Common myeloid progenitor, CD34-positive (primary cell): Measurements from ENCODE around the gene TAF11L3. TPM values are rescaled to one million over a fixed set of nuclear protein-coding genes. Genes with fewer than 3 reads are reported as not detected.
A peak's percentile ranks its signal among the peaks of the same experiment; 100 is the strongest.
"Not testable (repeated sequence)": the region's sequence is repeated elsewhere in the genome, so short reads cannot be mapped to it uniquely, and the experiment has no call there.

Experiments used
- CTCF ChIA-PET: fragments of 350-600 bp; sonication (Branson Sonifier 250); formaldehyde crosslinking; loops from one replicate; lab custom pipeline; 2021; ENCODE audit warnings: antibody characterized with exemption; lab: Charles Lee
- POLR2A ChIA-PET: fragments of 350-600 bp; sonication (Branson Sonifier 250); formaldehyde crosslinking; loops from one replicate; lab custom pipeline; 2021; ENCODE audit warnings: antibody characterized with exemption; lab: Charles Lee
- DNase-seq, 3 donors: peaks; one replicate each; pipeline versions ENCODE4 v3.0.0 to v3.0.0-alpha.2; 2013
- H3K27ac ChIP-seq, 2 experiments: 1 replicate in 1 of 2; 2 replicates in 1 of 2; pipeline ENCODE4 v1.7.0; 2013; ENCODE audit warnings: inconsistent platforms in 2 of 2, low read length in 2 of 2, mild to moderate bottlenecking in 2 of 2, low read depth in 1 of 2, moderate library complexity in 1 of 2; ENCODE audit not compliant: severe bottlenecking in 2 of 2, insufficient read depth in 1 of 2, poor library complexity in 1 of 2
- H3K27me3 ChIP-seq, 5 experiments: replicated peaks in 2 of 5; 1 replicate in 3 of 5; 2 replicates in 2 of 5; pipeline versions ENCODE4 v1.6.1 to v1.7.0; 2013; ENCODE audit warnings: low read length in 4 of 5, mild to moderate bottlenecking in 2 of 5, moderate library complexity in 2 of 5, inconsistent platforms in 1 of 5; ENCODE audit not compliant: insufficient read depth in 5 of 5, control insufficient read depth in 4 of 5
- H3K36me3 ChIP-seq, 4 experiments: 1 replicate in 2 of 4; 2 replicates in 2 of 4; pipeline versions ENCODE4 v1.6.1 to v1.7.0; 2013; ENCODE audit warnings: low read length in 3 of 4, control low read depth in 1 of 4, mild to moderate bottlenecking in 1 of 4; ENCODE audit not compliant: control insufficient read depth in 4 of 4, insufficient read depth in 4 of 4
- H3K4me1 ChIP-seq, 4 experiments: 1 replicate in 3 of 4; 2 replicates in 1 of 4; pipeline versions ENCODE4 v1.6.1 to v1.7.1; 2013; ENCODE audit warnings: low read length in 3 of 4, mild to moderate bottlenecking in 3 of 4, control low read depth in 1 of 4, inconsistent platforms in 1 of 4, moderate library complexity in 1 of 4; ENCODE audit not compliant: control insufficient read depth in 4 of 4, insufficient read depth in 4 of 4; ENCODE audit errors: control extremely low read depth in 1 of 4
- H3K4me3 ChIP-seq, 7 experiments: 1 replicate in 4 of 7; 2 replicates in 3 of 7; pipeline versions ENCODE4 v1.5.1 to v1.7.0; 2013; ENCODE audit warnings: mild to moderate bottlenecking in 7 of 7, low read length in 6 of 7, moderate library complexity in 6 of 7, inconsistent platforms in 2 of 7, low read depth in 2 of 7, control low read depth in 1 of 7; ENCODE audit not compliant: insufficient read depth in 4 of 7, control insufficient read depth in 1 of 7; ENCODE audit errors: extremely low read depth in 1 of 7
- H3K9me3 ChIP-seq, 5 experiments: 1 replicate in 4 of 5; 2 replicates in 1 of 5; pipeline versions ENCODE4 v1.6.1 to v1.7.1; 2013; ENCODE audit warnings: low read length in 4 of 5, mild to moderate bottlenecking in 2 of 5, inconsistent platforms in 1 of 5, low read depth in 1 of 5, moderate library complexity in 1 of 5; ENCODE audit not compliant: control insufficient read depth in 4 of 5, insufficient read depth in 2 of 5; ENCODE audit errors: control extremely low read depth in 1 of 5
- WGBS: methylation state at CpG from one replicate; pipeline ENCODE4 v1.1.5; 2013; ENCODE audit not compliant: insufficient coverage; 5-methylcytosine and 5-hydroxymethylcytosine counted together
- polyA plus RNA-seq: library from polyadenylated mRNA; unstranded; fragments of 120-200 nt; gene quantifications from one replicate; pipeline ENCODE4 v1.2.1, GENCODE V29; 2013

The TAF11L3 gene
- not detected for polyA plus RNA-seq

DNA sequence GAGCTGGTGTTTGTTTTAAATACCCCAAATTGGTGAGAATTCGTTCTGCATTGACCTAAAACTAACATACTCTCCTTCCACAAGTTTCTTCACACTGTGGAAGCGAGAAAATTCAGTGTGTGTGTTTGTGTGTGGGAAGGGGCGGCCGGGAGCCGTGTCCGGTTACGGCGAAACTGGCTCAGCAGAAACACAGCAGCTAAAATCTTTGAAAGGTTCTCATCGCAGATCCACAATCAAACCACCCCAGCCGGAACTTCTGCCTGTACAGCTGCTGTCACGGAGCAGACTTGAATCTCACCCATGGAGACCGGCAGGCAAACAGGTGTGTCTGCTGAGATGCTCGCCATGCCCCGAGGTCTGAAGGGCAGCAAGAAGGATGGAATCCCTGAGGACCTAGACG, at the start of gene TAF11L3:
TSS of gene TAF11L3 (plus strand) at position 301 of the 400 bp plus-strand sequence.
- H3K27ac ChIP-seq, H3K36me3 ChIP-seq, H3K4me1 ChIP-seq, DNase-seq, H3K4me3 ChIP-seq, H3K9me3 ChIP-seq, H3K27me3 ChIP-seq, CTCF ChIA-PET, POLR2A ChIA-PET: not testable (repeated sequence)
- WGBS = no CpG with 5 or more reads among the region's 15 CpGs

DNA sequence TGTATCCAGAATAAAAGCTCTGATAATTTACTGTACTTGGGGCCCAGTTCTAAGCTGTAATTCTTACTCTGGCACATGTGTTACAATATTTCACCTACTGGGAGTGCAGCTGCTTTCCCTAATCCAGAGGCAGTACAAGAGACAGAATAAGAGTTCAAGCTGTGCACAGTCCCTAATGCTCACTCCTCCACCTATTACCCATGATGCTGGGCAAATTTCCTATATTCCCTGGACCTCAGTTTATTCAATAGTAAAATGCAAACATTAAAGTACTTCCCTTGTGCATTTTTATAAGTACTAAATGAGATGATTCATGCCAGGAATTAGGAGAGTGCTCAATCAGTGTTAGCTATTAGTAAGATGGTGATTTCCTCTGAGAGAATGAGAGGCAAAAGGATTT, 48.1 kb upstream of the TAF11L3 start:
- no peak for DNase-seq
- no peaks in the 10 kb centered on the region for H3K9me3 ChIP-seq
- no peaks in the 10 kb centered on the region for H3K36me3 ChIP-seq
- no peak overlapping the region for H3K4me3 ChIP-seq
- POLR2A ChIA-PET = no interaction called here
- H3K27me3 ChIP-seq = no peaks in the 10 kb centered on the region
- H3K27ac ChIP-seq = no peak overlapping the region
- CTCF ChIA-PET = interaction anchor here (1.7 kb wide), 1 partner anchor 91 kb away, joined by 4 read pairs; no protein-coding TSS in a partner anchor
- H3K4me1 ChIP-seq = no peaks in the 10 kb centered on the region

DNA sequence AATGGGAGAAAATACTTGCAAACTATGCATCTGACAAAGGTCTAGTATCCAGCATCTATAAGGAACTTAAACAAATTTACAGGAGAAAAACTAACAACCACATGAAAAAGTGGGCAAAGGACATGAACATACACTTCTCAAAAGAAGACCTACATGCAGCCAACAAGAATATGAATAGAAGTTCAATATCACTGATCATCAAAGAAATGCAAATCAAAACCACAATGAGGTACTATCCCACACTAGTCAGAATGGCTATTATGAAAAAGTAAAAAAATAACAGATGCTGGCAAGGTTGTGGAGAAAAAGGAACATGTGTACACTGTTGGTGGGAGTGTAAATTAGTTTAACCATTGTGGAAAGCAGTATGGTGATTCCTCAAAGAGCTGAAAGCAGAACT, 43.1 kb upstream of the TAF11L3 start:
- CTCF ChIA-PET, H3K9me3 ChIP-seq, H3K36me3 ChIP-seq, DNase-seq, H3K4me3 ChIP-seq, H3K27ac ChIP-seq, POLR2A ChIA-PET, H3K27me3 ChIP-seq, H3K4me1 ChIP-seq: not testable (repeated sequence)

DNA sequence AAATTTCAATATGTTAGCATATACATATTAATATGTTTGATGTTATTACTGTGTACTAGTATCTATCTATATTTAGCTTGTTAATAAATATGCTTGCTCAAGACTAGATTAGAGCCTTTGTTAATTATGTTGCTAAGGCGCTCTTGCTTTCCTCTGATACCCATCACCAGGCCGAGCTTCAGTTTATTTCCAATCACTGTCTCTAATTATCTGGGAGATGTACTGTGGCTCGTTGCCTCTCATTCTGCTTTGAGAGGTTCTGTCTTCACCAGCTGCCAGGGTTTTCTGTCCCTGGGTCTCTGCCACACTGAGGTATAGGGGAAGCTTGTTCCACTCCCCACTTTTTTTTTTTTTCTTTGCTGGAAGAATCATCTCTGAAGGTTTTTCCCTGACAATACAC, 41.1 kb upstream of the TAF11L3 start:
- no peak overlapping the region for H3K4me3 ChIP-seq
- no peaks in the 10 kb centered on the region for H3K9me3 ChIP-seq
- ChIA-PET POLR2A (no interaction called here), CTCF (no interaction called here)
- H3K4me1 ChIP-seq = no peaks in the 10 kb centered on the region
- H3K27ac ChIP-seq = no peak overlapping the region
- DNase-seq = no peak
- 100% methylated on average over 1 of the region's 3 CpGs for WGBS
- no peaks in the 10 kb centered on the region for H3K27me3 ChIP-seq
- H3K36me3 ChIP-seq = no peaks in the 10 kb centered on the region

DNA sequence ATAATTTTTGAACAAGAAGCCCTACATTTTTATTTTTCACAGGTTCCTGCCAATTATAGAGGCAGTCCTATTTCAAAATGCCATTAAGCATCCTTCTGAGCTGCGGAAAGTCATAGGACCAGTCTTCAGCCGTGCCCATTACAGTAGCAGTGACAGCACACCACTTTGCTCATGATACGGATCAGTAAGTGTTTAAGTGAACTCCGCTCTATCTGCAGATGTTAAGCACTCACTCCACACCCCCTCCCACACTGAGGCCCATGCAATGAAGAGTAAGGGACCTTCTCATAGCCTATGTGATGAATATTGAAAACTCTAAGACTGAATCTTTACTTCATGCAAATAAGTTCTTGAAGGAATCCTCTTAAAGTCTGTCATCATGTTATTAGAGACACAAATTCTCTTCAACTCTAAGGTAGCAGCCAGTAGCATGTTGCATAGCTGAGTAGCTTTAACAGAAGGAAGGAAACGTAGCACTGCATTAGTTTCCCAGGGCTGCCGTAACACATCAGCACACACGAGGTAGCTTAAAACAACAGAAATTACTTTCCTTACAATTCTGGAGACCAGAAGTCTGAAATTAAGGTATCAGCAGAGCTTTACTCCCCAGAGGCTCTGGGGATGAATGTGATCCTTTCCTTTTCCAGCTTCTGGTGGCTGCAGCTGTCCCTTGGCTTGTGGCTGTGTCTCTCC, 40.4 kb upstream of the TAF11L3 start:
- WGBS = 85% methylated on average over 3 of the region's 7 CpGs
- POLR2A ChIA-PET = no interaction called here
- CTCF ChIA-PET = no interaction called here
- Histone ChIP-seq H3K27me3 (no peaks in the 10 kb centered on the region), H3K4me1 (no peaks in the 10 kb centered on the region), H3K36me3 (no peaks in the 10 kb centered on the region), H3K27ac (no peak overlapping the region), H3K4me3 (no peak overlapping the region), H3K9me3 (no peaks in the 10 kb centered on the region)
- DNase-seq = no peak

DNA sequence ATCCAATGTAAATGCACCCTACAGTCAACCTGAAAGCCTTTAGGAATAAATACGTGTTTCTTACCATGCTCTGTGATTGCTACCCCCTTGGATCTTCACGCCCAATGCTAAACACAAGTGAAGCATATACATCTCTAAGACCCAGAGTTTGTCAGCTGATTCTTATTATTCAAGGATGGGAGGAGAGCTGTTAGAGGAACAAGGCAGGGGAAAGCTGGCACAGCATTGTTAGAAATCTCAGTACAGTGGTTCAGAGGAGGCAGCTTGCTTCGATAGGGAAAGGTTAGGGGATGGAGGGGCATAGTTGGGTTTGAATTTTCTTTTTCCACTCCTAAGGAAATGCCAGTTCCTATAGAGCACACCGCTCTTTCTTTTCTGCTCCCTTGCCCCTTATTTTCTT, 36.8 kb upstream of the TAF11L3 start:
- H3K9me3 ChIP-seq = no peaks in the 10 kb centered on the region
- H3K36me3 ChIP-seq = no peaks in the 10 kb centered on the region
- WGBS = 100% methylated on average over 1 of the region's 4 CpGs
- DNase-seq = no peak
- CTCF ChIA-PET = no interaction called here
- H3K4me1 ChIP-seq = no peaks in the 10 kb centered on the region
- no peak overlapping the region for H3K4me3 ChIP-seq
- H3K27me3 ChIP-seq = no peaks in the 10 kb centered on the region
- POLR2A ChIA-PET = no interaction called here
- H3K27ac ChIP-seq = no peak overlapping the region

DNA sequence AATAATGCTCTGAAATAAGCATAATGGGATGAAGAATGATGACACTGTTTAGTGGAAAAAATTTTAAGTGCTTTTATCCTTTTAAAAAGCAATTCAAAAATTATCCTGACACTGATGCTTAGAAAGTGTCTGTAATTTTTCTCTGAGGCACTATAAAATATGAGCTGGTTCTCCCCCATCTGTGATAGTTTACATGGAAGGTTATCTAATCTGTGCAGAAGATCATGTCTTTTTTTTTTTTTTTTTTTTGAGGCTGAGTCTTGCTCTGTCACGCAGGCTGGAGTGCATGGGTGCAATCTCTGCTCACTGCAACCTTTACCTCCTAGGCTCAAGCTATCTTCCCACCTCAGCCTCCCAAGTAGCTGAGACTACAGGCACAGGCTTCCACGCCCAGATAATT, 35.4 kb upstream of the TAF11L3 start:
- H3K9me3 ChIP-seq = no peaks in the 10 kb centered on the region
- no peaks in the 10 kb centered on the region for H3K27me3 ChIP-seq
- CTCF ChIA-PET = no interaction called here
- peak in 1 of 3 donors; percentile 0 for DNase-seq
- H3K27ac ChIP-seq = no peak overlapping the region
- no peak overlapping the region for H3K4me3 ChIP-seq
- H3K4me1 ChIP-seq = no peaks in the 10 kb centered on the region
- POLR2A ChIA-PET = no interaction called here
- H3K36me3 ChIP-seq = no peaks in the 10 kb centered on the region
- WGBS = 100% methylated on average over 1 of the region's 2 CpGs
